OCI-LY3 (cell line): ENCODE measurements around the gene TMEM178A.

Experiments used
- H2AFZ ChIP-seq: fragments of 200-600, 300-600 bp; shearing (Covaris generic); 2 replicates; pipeline ENCODE4 v1.6.0; 2014; ENCODE audit warnings: antibody characterized with exemption, low read depth, low read length
- H3K27ac ChIP-seq: fragments of 200-600, 300-600 bp; sonication (generic); 2 replicates; pipeline ENCODE4 v1.5.1; 2014; ENCODE audit warnings: mild to moderate bottlenecking, low read length, moderate library complexity, mixed read lengths
- H3K27me3 ChIP-seq: fragments of 200-600, 300-600 bp; sonication (generic); 2 replicates; pipeline ENCODE4 v1.6.1; 2014; ENCODE audit warnings: low read depth, low read length, mixed read lengths
- H3K36me3 ChIP-seq: fragments of 200-600, 300-600 bp; sonication (generic); replicated peaks from 2 replicates; pipeline ENCODE3; 2014; ENCODE audit warnings: low read depth, low read length, mixed read lengths
- H3K4me1 ChIP-seq: fragments of 300-600, 200-600 bp; sonication (generic); 2 replicates; pipeline ENCODE4 v1.6.1; 2014; ENCODE audit warnings: low read length, mixed read lengths
- H3K4me2 ChIP-seq: fragments of 200-600, 300-600 bp; sonication (generic); 2 replicates; pipeline ENCODE4 v1.6.1; 2014; ENCODE audit warnings: low read length, mixed read lengths
- H3K4me3 ChIP-seq: fragments of 300-600, 200-600 bp; sonication (generic); 2 replicates; pipeline ENCODE4 v1.5.1; 2014; ENCODE audit warnings: antibody characterized with exemption, mild to moderate bottlenecking, low read length, moderate library complexity
- H3K79me2 ChIP-seq: fragments of 300-600, 200-600 bp; shearing (Covaris generic); 2 replicates; pipeline ENCODE4 v1.6.1; 2014; ENCODE audit warnings: mild to moderate bottlenecking, low read length, mixed read lengths
- H3K9ac ChIP-seq: fragments of 300-600, 200-600 bp; shearing (Covaris generic); 2 replicates; pipeline ENCODE4 v1.6.0; 2014; ENCODE audit warnings: mild to moderate bottlenecking, low read length, moderate library complexity
- H3K9me3 ChIP-seq: fragments of 200-600, 300-600 bp; shearing (Covaris generic); 2 replicates; pipeline ENCODE4 v1.6.1; 2014; ENCODE audit warnings: low read length, mixed read lengths; ENCODE audit not compliant: insufficient read depth
- H4K20me1 ChIP-seq: fragments of 200-600, 300-600 bp; sonication (generic); 2 replicates; pipeline ENCODE4 v1.6.1; 2016; ENCODE audit warnings: low read length, mixed read lengths; ENCODE audit not compliant: insufficient read depth
- CTCF ChIP-seq: fragments of 200-600, 300-600 bp; sonication (generic); IDR thresholded peaks from 2 replicates; pipeline ENCODE4 v1.5.1; 2014; ENCODE audit warnings: antibody characterized with exemption, low read length, low read depth
- EZH2phosphoT487 ChIP-seq: fragments of 200-600 bp; shearing (Covaris generic); IDR thresholded peaks from 2 replicates; pipeline ENCODE4 v1.6.1; 2018; ENCODE audit warnings: antibody characterized with exemption, mixed run types, low read depth

Gene TMEM178A

DNA sequence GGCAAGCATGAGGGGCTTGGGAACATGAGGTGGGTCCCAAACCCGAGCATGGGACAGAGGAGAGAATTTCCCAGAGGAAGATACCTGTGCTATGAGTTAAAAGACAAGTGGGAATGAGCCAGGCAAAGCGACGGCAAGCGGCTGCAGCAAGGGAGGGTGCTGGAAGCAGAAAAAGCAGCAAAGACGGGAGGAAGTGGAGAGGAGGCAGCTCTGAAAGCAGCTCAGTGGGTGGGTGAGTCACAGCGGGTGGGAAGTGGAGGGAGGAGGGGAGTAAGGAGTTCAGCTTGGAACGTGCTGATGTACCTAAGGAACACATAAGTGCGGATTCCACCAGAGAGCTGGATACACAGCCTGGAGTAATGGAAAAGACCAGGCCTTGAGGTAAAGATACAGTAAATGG is 71.9 kb downstream of the TMEM178A start:
- no peak for TF ChIP-seq EZH2phosphoT487
- no peak for TF ChIP-seq CTCF
- peaks cover 65% of the 10 kb centered on the region for H3K36me3 ChIP-seq
- peaks cover 25% of the 10 kb centered on the region for H4K20me1 ChIP-seq
- H3K79me2 ChIP-seq, result peaks cover 18% of the 10 kb centered on the region
- H3K27me3 ChIP-seq, result no peaks in the 10 kb centered on the region
- H3K4me3 ChIP-seq, result no peak overlapping the region
- H3K9ac ChIP-seq, result no peak overlapping the region
- H3K27ac ChIP-seq, result no peak overlapping the region
- H3K4me2 ChIP-seq, result no peak overlapping the region
- no peaks in the 10 kb centered on the region for H3K9me3 ChIP-seq
- no peak overlapping the region for H2AFZ ChIP-seq
- H3K4me1 ChIP-seq, result no peaks in the 10 kb centered on the region

GRCh38 chr2:39738936-39739335 is 73.2 kb downstream of the TMEM178A start:
- TF ChIP-seq CTCF (no peak), EZH2phosphoT487 (no peak)
- Histone ChIP-seq H3K4me1 (no peaks in the 10 kb centered on the region), H3K4me2 (no peak overlapping the region), H3K4me3 (no peak overlapping the region), H3K79me2 (peaks cover 18% of the 10 kb centered on the region), H3K9ac (no peak overlapping the region), H3K27me3 (no peaks in the 10 kb centered on the region), H3K36me3 (peaks cover 70% of the 10 kb centered on the region), H3K27ac (no peak overlapping the region), H2AFZ (no peak overlapping the region), H4K20me1 (peaks cover 20% of the 10 kb centered on the region), H3K9me3 (no peaks in the 10 kb centered on the region)

DNA sequence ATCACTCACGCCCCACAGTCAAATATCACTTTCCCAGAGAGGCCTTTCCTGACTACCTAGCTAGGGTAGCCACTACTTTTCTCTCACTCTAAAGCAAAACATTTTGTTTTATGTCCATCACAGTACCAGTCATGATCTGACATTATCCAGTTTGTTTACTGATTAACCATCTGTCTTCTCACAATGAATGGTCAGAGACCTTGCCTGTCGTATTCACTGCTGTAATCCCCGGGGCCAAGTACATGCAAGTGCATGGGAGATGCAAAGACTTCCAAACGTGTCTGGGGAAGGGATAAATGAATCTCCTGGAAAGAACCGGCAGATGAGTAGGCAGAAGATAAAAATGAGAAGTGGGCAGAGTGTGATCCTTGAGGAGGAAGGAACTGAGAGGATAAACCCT is 73.7 kb downstream of the TMEM178A start:
- H3K9ac ChIP-seq, result no peak overlapping the region
- H3K36me3 ChIP-seq, result peaks cover 66% of the 10 kb centered on the region
- peaks cover 16% of the 10 kb centered on the region for H4K20me1 ChIP-seq
- H3K27ac ChIP-seq, result no peak overlapping the region
- TF ChIP-seq CTCF, result no peak
- no peak for TF ChIP-seq EZH2phosphoT487
- no peak overlapping the region for H3K4me3 ChIP-seq
- H3K79me2 ChIP-seq, result peaks cover 13% of the 10 kb centered on the region
- H3K4me2 ChIP-seq, result no peak overlapping the region
- no peaks in the 10 kb centered on the region for H3K4me1 ChIP-seq
- H3K9me3 ChIP-seq, result no peaks in the 10 kb centered on the region
- H2AFZ ChIP-seq, result no peak overlapping the region
- no peaks in the 10 kb centered on the region for H3K27me3 ChIP-seq

DNA sequence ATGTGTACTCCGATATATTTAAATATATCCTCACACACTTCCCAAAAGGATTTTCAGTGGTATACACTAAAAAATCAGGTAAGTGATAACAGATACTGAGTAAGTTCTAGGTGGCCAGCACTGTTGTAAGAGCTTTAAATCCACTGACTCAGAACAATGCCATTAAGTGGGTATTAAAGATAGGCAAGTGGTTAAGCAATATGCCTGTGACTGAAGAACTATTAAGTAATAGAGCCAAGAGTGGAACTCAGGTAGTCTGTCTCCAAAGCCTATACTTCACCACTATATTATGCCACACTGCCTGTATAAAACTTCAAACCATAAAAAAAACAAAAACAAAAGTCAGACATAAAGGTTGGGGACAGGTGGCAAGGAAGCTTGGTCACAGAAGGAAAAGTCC is 76.2 kb downstream of the TMEM178A start:
- TF ChIP-seq EZH2phosphoT487, result no peak
- TF ChIP-seq CTCF, result no peak
- H3K79me2 ChIP-seq, result no peaks in the 10 kb centered on the region; the same call in 1 of the 2 replicates
- H3K27ac ChIP-seq, result no peak overlapping the region
- no peak overlapping the region for H2AFZ ChIP-seq
- H3K4me3 ChIP-seq, result no peak overlapping the region
- H4K20me1 ChIP-seq, result no peaks in the 10 kb centered on the region; the same call in 1 of the 2 replicates
- H3K4me2 ChIP-seq, result no peak overlapping the region
- H3K9me3 ChIP-seq, result no peaks in the 10 kb centered on the region
- H3K9ac ChIP-seq, result no peak overlapping the region
- H3K27me3 ChIP-seq, result no peaks in the 10 kb centered on the region
- H3K4me1 ChIP-seq, result no peaks in the 10 kb centered on the region
- H3K36me3 ChIP-seq, result peaks cover 56% of the 10 kb centered on the region
